ENCODE results near the gene GPC1. TPM values are rescaled to one million over a fixed set of nuclear protein-coding genes. Genes with fewer than 3 reads are reported as not detected.

The GPC1 gene
- polyA plus RNA-seq, 3 donors: 26.8 to 45.1 (median 44.6) TPM

DNA sequence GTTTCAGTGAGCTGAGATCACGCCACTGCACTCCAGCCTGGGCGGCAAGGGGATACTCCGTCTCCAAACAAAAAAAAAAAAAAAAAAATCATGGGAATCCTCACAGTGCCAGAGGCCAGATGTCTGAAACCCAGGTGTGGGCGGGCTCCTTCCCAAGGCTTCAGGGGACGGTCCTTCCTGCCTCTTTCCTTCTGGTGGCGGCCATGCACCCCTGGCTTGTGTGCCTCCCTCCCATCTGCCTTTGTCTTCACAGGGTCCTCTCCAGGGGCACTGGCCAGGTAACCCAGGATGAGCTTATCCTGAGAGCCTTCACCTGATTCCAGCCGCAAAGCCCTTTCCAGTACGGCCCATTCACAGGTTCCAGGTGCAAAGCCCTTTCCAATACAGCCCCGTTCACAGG is 40.9 kb upstream of the GPC1 start:
- no peak for DNase-seq (ENCODE audit: extremely low read depth in 1 of 11, low read depth in 9 of 11, low spot score in 4 of 11)

GRCh38 chr2:240395448-240395847 is 40.0 kb upstream of the GPC1 start:
- DNase-seq (ENCODE audit: extremely low read depth in 1 of 11, low read depth in 9 of 11, low spot score in 4 of 11): no peak

DNA sequence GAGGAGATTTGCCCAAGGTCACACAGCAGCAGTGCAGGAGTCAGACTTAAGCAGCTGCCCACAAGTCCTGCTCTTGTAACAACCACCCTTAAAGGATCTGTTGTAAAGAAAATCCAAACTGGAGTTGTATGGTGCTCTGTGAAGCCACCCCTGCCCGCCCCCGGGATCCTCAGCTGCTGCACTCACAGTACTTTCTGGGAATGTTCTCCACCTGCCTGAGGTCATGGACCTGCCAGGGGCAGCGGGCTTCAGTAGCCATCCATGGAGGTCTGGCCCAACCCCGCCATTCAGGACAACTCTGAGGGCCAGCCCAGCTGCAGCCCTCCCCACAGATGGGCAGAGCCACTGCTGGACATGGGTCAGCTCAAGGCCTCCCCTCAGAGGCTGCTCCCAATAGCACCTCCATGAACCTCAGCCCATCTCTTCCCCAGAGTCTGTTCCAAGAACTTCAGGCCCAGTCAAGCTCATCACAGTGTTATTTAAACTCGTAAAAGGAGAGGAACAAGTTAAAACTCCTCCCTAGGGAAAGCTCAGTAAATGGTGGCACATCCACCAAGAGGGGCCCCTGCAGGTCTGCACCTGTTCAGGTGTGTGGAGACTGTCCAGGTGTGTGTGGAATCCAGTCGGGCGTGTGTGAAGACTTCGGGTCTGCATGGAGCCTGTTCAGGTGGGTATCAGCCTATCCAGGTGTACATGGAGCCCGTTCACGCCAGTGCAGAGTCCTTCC is 39.4 kb upstream of the GPC1 start:
- DNase-seq (ENCODE audit: extremely low read depth in 1 of 11, low read depth in 9 of 11, low spot score in 4 of 11): no peak

- DNase-seq (ENCODE audit: extremely low read depth in 1 of 11, low read depth in 9 of 11, low spot score in 4 of 11): no peak
These were observed 38.6 kb upstream of the GPC1 start for GRCh38 chr2:240396623-240397541.

GRCh38 chr2:240397542-240397916 is 37.9 kb upstream of the GPC1 start:
- no peak for DNase-seq (ENCODE audit: extremely low read depth in 1 of 11, low read depth in 9 of 11, low spot score in 4 of 11)

- peak in 1 of 11 donors; percentile 7 for DNase-seq (ENCODE audit: extremely low read depth in 1 of 11, low read depth in 9 of 11, low spot score in 4 of 11)
These were observed 37.4 kb upstream of the GPC1 start for GRCh38 chr2:240397924-240398645.

DNA sequence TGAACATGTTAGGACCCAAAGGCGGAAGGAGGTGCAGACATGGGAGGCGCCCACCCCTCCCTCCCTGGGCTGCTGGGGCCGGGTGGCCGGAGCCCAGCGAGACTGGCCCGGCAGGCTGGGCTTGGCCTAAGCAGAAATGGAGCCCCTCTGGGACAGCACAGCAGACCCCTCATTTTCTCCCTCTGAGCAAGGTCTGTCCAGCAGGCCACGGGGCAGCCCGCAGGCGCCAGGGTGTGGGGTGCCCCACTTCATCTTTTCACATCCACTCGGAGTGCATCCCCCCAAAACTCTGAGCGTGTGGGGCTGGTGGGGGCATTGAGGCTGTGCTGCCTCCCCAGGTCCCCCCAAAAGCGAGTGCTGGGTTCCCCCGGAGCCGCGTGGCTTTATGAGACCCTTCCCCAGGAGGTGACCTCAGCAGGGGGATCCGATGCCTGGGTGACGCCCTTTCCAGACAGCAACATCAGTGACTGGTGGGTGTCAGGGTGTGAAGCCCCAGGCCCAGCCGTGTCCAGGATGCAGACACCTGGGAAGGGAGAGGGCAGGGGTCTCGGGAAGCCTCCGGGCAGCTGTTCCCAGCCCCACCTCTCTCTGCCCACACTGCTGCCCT is 36.7 kb upstream of the GPC1 start:
- DNase-seq (ENCODE audit: extremely low read depth in 1 of 11, low read depth in 9 of 11, low spot score in 4 of 11): no peak

GRCh38 chr2:240399419-240400324 is 35.8 kb upstream of the GPC1 start:
- DNase-seq (ENCODE audit: extremely low read depth in 1 of 11, low read depth in 9 of 11, low spot score in 4 of 11): no peak

DNA sequence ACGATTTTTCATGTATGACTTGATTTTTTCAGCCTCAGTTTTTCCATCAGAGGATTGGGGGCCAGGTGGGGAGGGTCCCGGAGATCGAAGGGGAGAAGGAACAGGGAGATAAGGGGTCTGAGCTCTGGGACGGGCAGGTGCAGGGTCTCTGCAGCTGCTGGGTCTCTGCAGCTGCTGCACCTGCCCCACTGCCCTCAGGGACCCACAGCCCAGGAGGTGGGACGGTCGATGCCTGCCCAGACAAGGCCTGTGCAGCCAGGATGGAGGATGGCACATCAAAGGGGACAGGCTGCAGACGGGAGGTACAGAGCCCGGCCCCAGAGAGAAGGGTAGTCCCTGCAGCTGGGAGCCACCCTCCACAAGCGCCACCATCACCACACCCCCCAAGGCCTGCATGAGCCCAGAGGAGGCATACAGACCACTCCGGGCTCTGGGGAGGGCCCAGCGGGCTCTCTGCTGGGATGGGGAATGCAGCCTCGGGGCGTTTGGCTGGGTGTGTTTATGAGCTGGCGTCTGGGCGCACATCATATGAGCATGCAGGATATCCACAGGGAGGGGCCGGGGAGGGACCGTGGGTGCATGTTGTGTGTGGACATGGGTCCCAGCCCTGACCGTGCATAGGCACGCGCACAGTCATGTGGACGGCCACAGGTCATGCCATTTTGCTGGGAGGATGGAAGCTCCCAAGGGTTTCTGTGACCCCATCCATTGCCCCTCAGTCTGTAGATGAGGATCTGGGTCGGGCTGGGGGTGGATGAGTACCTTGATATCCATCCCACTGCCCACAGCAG is 34.9 kb upstream of the GPC1 start:
- DNase-seq (ENCODE audit: extremely low read depth in 1 of 11, low read depth in 9 of 11, low spot score in 4 of 11): no peak

GRCh38 chr2:240401308-240401707 is 34.2 kb upstream of the GPC1 start:
- DNase-seq (ENCODE audit: extremely low read depth in 1 of 11, low read depth in 9 of 11, low spot score in 4 of 11): no peak

DNA sequence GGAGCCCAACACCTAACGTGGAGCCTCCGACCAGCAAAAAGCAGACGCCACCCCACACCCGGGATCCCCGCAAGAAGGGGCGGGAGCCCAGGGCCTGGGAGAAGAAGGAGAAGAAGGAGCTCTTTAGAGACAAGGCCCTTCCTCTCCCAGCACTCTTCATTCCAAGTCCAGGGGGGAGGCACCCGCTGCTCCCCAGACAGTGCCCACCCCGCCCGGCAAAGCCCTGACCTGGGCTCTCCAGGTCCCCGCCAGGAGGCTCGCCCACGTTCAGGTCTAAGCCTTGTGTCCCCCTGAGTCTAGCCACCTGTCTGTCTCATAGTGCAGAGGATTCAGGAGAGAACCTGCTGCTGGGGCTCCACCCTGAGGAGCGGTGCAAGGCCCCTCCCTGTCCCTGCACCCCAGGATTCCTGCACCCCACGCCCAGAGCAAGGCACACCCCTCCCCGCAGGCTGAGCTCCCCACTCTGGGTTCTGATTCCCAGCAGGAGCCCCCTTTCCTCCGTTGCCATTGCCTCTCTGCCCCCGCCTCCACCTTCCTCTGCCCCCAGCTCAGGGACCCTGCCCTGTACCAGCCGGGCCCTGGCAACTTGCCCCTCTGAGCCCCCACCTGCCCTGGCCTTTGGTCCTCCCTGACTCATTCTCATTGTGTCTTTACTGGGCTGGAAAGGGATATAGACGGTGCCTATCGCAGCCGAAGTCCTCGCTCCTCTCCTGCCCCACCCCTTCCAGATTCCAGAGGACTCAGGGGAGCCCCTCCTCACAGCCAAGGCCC is 33.5 kb upstream of the GPC1 start:
- no peak for DNase-seq (ENCODE audit: extremely low read depth in 1 of 11, low read depth in 9 of 11, low spot score in 4 of 11)

DNA sequence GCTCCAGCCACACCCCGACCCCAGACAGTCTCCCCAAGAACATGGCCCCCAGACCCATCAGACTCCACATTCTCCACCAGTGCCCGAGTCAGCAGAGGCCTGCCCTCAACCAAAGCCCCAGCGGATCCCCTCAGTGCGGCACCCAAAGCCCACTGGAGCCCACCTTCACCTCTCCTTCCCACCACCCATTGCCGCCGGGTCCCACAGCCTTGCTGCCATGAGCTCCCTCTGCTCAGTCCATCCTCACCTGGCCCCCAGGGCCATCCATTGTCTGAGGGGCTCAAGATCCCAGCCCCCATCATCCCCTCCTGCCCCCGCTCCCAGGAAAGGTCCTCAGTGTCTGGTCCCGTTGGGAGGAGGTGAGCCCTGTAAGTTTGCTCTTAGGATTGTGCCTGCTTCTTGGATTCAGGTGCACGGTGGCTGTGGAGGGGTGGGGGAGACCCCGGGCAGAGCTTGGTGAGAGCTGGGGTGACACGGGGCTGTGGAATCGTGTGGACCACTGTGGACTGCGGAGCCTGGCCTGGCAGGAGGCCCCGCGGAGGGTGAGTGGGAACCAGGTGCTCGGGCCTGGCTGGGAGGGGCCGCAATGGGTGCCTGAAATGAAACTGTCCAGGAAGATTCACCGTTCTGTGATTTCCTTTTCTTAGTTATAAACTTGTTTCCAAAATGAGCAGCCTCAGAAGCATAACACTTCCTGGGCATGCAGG is 32.7 kb upstream of the GPC1 start:
- no peak for DNase-seq (ENCODE audit: extremely low read depth in 1 of 11, low read depth in 9 of 11, low spot score in 4 of 11)

GRCh38 chr2:240403396-240404104 is 31.9 kb upstream of the GPC1 start:
- no peak for DNase-seq (ENCODE audit: extremely low read depth in 1 of 11, low read depth in 9 of 11, low spot score in 4 of 11)

DNA sequence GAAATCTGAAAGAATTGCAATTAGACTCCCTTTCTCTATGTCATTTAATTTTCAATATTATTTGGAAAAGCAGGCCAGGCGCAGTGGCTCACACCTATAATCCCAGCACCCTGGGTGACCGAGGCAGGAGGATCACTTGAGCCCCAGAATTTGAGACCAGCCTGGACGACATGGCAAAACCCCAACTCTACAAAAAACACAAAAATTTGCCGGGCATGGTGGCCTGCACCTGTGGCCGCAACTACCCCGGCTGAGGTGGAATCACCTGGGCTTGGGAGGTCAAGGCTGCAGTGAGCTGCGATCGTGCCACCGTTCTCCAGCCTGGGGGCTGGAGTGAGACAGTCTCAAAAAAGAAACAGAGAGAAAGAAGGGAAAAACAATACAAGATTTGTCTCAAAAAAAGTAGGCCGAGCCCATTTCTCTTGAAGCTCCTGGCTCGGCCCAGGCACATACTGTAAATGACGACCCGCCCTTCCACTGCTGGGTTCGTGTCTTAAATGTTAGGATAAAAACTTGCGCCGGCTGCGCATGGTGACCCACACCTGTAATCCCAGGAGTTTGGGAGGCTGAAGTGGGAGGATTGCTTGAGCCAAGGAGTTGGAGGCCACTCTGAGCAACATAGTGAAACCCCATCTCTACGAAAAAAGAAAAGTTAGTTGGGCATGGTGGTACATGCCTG is 31.1 kb upstream of the GPC1 start:
- DNase-seq (ENCODE audit: extremely low read depth in 1 of 11, low read depth in 9 of 11, low spot score in 4 of 11): no peak

GRCh38 chr2:240405133-240405532 is 30.3 kb upstream of the GPC1 start:
- no peak for DNase-seq (ENCODE audit: extremely low read depth in 1 of 11, low read depth in 9 of 11, low spot score in 4 of 11)
